A172 (cell line): ENCODE results near the gene DHRS7B. TPM values are rescaled to one million over a fixed set of nuclear protein-coding genes. Genes with fewer than 3 reads are reported as not detected.
"Not testable (repeated sequence)": the region's sequence is repeated elsewhere in the genome, so short reads cannot be mapped to it uniquely, and the experiment has no call there.

Experiments
- DNase-seq: peaks from one replicate; pipeline ENCODE4 v3.0.0-alpha.2; 2015; ENCODE audit warnings: low spot score
- total RNA-seq: library from RNA; depleted of rRNA; stranded (reverse); fragments of >200 nt; shearing (Covaris generic); gene quantifications from 2 replicates; pipeline ENCODE4 v1.2.3, GENCODE V29; 2014

DHRS7B gene
- total RNA-seq, 1 experiment from 2014 or later, result 21.7 TPM

- no peak for DNase-seq
Measured at GRCh38 chr17:21210411-21211076, 83.8 kb downstream of the DHRS7B start.

GRCh38 chr17:21211825-21212479, 85.2 kb downstream of the DHRS7B start:
- DNase-seq, result no peak

GRCh38 chr17:21212826-21213637, 86.3 kb downstream of the DHRS7B start:
- DNase-seq, result no peak

GRCh38 chr17:21213638-21214014, 86.9 kb downstream of the DHRS7B start:
- DNase-seq, result no peak

- peak; percentile 88 for DNase-seq
Measured at GRCh38 chr17:21214015-21214776, 87.4 kb downstream of the DHRS7B start, which contains the start of gene TMEM11. TSS of gene TMEM11 (minus strand) at chr17:21214161. CDS start at chr17:21214152, 9 bp downstream.

GRCh38 chr17:21214777-21215541, 88.2 kb downstream of the DHRS7B start:
- no peak for DNase-seq

GRCh38 chr17:21215935-21216334, 89.2 kb downstream of the DHRS7B start:
- DNase-seq, result no peak

- DNase-seq, result no peak
Measured at GRCh38 chr17:21217346-21217745, 90.6 kb downstream of the DHRS7B start.

GRCh38 chr17:21218101-21218500, 91.3 kb downstream of the DHRS7B start:
- no peak for DNase-seq

- no peak for DNase-seq
Measured at GRCh38 chr17:21218831-21219380, 92.1 kb downstream of the DHRS7B start.

- no peak for DNase-seq
Measured at GRCh38 chr17:21223086-21223485, 96.3 kb downstream of the DHRS7B start.

- not testable (repeated sequence) for DNase-seq
Measured at GRCh38 chr17:21227277-21227676, 100.5 kb downstream of the DHRS7B start.

GRCh38 chr17:21228111-21228510, 101.3 kb downstream of the DHRS7B start:
- DNase-seq, result no peak

- no peak for DNase-seq
Measured at GRCh38 chr17:21228845-21229244, 102.1 kb downstream of the DHRS7B start.

- DNase-seq, result no peak
Measured at GRCh38 chr17:21231533-21231932, 104.8 kb downstream of the DHRS7B start.

- DNase-seq, result no peak
Measured at GRCh38 chr17:21232033-21232749, 105.4 kb downstream of the DHRS7B start.

- DNase-seq, result no peak
Measured at GRCh38 chr17:21233581-21234347, 107.0 kb downstream of the DHRS7B start.

GRCh38 chr17:21235921-21236320, 109.2 kb downstream of the DHRS7B start:
- DNase-seq, result no peak

GRCh38 chr17:21239680-21240368, 113.1 kb downstream of the DHRS7B start:
- DNase-seq, result no peak
